Esophagus squamous epithelium (tissue), 4 donors: ENCODE data around the gene GPRC5A.

Experiments
- POLR2A ChIP-seq, 4 donors: fragments of 450-650 bp; IDR thresholded peaks; one replicate each; pipeline ENCODE4 v1.6.1; 2017; ENCODE audit warnings: antibody characterized with exemption in 4 of 4, mild to moderate bottlenecking in 4 of 4, moderate library complexity in 3 of 4
- TF ChIP-seq, protein P1 (sequence below), 6 experiments: fragments of 450-650 bp in 4 of 6; fragments of 200-600 bp in 2 of 6; sonication (generic) in 2 of 6; IDR thresholded peaks; one replicate each; pipeline ENCODE4 v1.5.1; 2016 to 2019; ENCODE audit warnings: antibody characterized with exemption in 6 of 6, mild to moderate bottlenecking in 4 of 6, moderate library complexity in 4 of 6

DNA sequence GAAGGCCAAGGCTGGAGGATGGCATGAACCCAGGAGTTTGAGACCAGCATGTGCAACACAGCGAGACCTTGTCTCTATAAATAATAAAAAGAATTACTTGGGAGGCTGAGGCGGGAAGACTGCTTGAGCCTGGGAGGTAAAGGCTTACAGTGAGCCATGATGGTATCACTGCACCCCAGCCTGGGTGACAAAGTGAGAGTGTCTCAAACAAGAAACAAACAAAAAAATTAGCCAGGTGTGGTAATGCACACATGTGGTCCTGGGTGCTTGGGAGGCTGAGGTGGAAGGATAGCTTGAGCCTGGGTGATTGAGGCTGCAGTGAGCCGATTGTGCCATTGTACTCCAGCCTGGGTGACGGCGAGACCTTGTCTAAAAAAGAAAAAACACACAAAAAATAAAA, 1.7 kb upstream of the GPRC5A start:
- TF ChIP-seq, protein P1, sequence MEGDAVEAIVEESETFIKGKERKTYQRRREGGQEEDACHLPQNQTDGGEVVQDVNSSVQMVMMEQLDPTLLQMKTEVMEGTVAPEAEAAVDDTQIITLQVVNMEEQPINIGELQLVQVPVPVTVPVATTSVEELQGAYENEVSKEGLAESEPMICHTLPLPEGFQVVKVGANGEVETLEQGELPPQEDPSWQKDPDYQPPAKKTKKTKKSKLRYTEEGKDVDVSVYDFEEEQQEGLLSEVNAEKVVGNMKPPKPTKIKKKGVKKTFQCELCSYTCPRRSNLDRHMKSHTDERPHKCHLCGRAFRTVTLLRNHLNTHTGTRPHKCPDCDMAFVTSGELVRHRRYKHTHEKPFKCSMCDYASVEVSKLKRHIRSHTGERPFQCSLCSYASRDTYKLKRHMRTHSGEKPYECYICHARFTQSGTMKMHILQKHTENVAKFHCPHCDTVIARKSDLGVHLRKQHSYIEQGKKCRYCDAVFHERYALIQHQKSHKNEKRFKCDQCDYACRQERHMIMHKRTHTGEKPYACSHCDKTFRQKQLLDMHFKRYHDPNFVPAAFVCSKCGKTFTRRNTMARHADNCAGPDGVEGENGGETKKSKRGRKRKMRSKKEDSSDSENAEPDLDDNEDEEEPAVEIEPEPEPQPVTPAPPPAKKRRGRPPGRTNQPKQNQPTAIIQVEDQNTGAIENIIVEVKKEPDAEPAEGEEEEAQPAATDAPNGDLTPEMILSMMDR (IDR thresholded peaks at IDR 0.05): no peak
- no peak for TF ChIP-seq POLR2A (IDR thresholded peaks at IDR 0.05)
